ENCODE results near the gene ZMYND11. TPM values are rescaled to one million over a fixed set of nuclear protein-coding genes. Genes with fewer than 3 reads are reported as not detected.

ZMYND11 gene
- total and polyA plus RNA-seq, 12 donors, result 26.6 to 95.4 (median 78.6) TPM

DNA sequence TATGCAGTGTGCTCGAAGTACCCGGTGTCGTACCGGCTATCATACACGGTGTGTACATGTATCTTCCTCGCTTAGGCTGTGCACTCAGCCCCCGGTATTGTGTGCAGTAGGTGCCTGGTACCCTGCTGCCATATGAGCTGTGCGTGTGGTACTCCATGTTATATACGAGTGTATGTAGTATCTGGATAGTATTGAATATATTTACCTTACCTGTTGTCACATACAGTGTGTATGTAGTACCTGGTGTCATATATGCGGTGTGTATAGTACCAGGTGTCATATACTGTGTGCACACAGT lies 1.2 kb downstream of the ZMYND11 start:
- 13 to 14% methylated on average over 10 of the region's 10 CpGs for WGBS, 2 donors

DNA sequence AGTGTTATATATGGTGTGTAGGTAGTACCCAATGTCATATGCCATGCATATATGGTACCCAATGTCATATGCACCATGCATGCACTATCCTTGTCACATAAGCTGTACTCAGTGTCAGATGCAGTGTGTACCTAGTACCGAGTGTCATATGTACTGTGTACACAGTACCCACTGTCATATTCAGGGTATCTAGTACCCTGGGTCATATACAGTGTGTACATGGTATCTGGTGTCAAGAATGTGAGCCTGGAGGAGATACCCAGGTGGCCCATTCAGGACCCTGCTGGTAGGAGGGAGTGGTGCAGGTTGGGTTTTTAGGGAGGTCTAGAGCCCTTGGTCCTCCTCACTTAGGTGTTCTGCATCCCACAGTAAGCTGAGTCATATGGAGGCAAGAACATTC lies 1.8 kb downstream of the ZMYND11 start:
- 91 to 93% methylated on average over 1 of the region's 1 CpG for WGBS, 2 donors

More for the DNA sequence above, 1.2 kb downstream of the ZMYND11 start:
- TF ChIP-seq, protein P1, sequence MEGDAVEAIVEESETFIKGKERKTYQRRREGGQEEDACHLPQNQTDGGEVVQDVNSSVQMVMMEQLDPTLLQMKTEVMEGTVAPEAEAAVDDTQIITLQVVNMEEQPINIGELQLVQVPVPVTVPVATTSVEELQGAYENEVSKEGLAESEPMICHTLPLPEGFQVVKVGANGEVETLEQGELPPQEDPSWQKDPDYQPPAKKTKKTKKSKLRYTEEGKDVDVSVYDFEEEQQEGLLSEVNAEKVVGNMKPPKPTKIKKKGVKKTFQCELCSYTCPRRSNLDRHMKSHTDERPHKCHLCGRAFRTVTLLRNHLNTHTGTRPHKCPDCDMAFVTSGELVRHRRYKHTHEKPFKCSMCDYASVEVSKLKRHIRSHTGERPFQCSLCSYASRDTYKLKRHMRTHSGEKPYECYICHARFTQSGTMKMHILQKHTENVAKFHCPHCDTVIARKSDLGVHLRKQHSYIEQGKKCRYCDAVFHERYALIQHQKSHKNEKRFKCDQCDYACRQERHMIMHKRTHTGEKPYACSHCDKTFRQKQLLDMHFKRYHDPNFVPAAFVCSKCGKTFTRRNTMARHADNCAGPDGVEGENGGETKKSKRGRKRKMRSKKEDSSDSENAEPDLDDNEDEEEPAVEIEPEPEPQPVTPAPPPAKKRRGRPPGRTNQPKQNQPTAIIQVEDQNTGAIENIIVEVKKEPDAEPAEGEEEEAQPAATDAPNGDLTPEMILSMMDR (IDR thresholded peaks at IDR 0.05), result no peak
- Histone ChIP-seq H3K27me3 (peaks cover 0 to 18% (median 0%) of the 10 kb centered on the region in 7 donors), H3K36me3 (no peaks in the 10 kb centered on the region), H3K4me1 (peaks cover 3 to 60% (median 42%) of the 10 kb centered on the region in 9 donors), H3K4me3 (peak overlapping the region; percentile 73 to 98 (median 90)), H3K9me3 (no peaks in the 10 kb centered on the region), H3K27ac (peak overlapping the region in 9 of 10 donors; percentile 94 to 98 (median 97))
- intact Hi-C loops (cut with DNase I), result no loop called here
- DNase-seq (no peak), ATAC-seq (peak in 5 of 8 donors; percentile 1 to 48 (median 38))

DNA sequence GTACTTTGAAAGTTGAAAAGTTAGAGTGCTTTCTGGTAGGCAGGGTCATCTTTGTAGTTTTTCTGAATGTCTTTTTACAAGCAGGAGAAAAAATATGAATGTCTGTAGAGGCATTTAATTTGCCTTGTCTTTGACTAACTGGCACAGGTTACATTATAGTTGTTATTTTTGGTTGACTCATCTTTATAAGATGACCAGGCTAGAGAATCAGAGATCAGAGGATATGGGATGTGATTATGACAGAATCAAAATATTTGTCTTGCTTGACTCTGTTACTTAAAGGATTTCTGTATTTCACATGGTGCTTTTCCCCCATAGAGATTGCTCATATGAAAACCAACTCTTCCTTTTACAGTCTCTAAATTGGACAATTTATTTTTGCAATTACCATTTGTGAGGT lies 2.4 kb downstream of the ZMYND11 start:
- peaks cover 0 to 17% (median 0%) of the 10 kb centered on the region in 7 donors for H3K27me3 ChIP-seq
- H3K4me3 ChIP-seq, result no peak overlapping the region
- no peaks in the 10 kb centered on the region for H3K9me3 ChIP-seq
- intact Hi-C loops (cut with DNase I), result no loop called here
- H3K27ac ChIP-seq, result no peak overlapping the region
- TF ChIP-seq, protein P1 (IDR thresholded peaks at IDR 0.05), result no peak
- DNase-seq, result no peak
- H3K4me1 ChIP-seq, result peaks cover 7 to 67% (median 47%) of the 10 kb centered on the region in 9 donors
- no peaks in the 10 kb centered on the region for H3K36me3 ChIP-seq
- ATAC-seq, result no peak

More for the DNA sequence above, 1.8 kb downstream of the ZMYND11 start:
- peak overlapping the region in 7 of 10 donors; percentile 85 to 98 (median 94) for H3K4me3 ChIP-seq
- TF ChIP-seq, protein P1 (IDR thresholded peaks at IDR 0.05), result peak in 8 of 9 donors; percentile 8 to 42 (median 20)
- H3K9me3 ChIP-seq, result no peaks in the 10 kb centered on the region
- H3K27ac ChIP-seq, result no peak overlapping the region
- H3K4me1 ChIP-seq, result peaks cover 3 to 64% (median 46%) of the 10 kb centered on the region in 9 donors
- no peak for DNase-seq
- intact Hi-C loops (cut with DNase I), result no loop called here
- peaks cover 0 to 18% (median 0%) of the 10 kb centered on the region in 7 donors for H3K27me3 ChIP-seq
- peak in 1 of 8 donors; percentile 48 for ATAC-seq
- H3K36me3 ChIP-seq, result no peaks in the 10 kb centered on the region

DNA sequence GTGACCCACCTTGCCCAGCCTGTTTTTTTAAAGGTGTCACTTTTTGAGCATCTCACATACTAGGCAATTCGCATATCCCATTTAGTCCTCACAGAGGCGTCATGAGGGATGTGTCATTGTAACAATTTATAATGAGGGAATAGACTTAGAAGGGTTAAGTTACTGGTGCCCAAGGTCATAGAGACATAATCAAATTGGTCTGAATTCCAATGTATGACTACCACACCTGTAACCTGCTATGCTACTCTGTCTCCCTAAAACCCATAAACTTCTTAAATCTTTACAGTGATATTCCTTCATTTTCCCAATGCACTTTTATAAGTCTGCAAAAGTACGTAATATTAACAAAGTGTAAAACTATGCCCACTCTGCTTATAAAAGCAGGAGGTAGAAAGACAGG lies 7.1 kb downstream of the ZMYND11 start:
- WGBS, 2 donors, result 85 to 87% methylated on average over 3 of the region's 3 CpGs
- no peak for ATAC-seq
- H3K36me3 ChIP-seq, result no peaks in the 10 kb centered on the region
- TF ChIP-seq, protein P1 (IDR thresholded peaks at IDR 0.05), result no peak
- H3K4me3 ChIP-seq, result no peak overlapping the region
- no peaks in the 10 kb centered on the region for H3K27me3 ChIP-seq
- H3K27ac ChIP-seq, result no peak overlapping the region
- intact Hi-C loops (cut with DNase I), result no loop called here
- peaks cover 0 to 52% (median 27%) of the 10 kb centered on the region in 9 donors for H3K4me1 ChIP-seq
- peaks cover 0 to 13% (median 0%) of the 10 kb centered on the region in 11 donors for H3K9me3 ChIP-seq
- DNase-seq, result no peak

Data from heart right ventricle (tissue), 16 donors.